ENCODE data around the gene TRIOBP. TPM values are rescaled to one million over a fixed set of nuclear protein-coding genes. Genes with fewer than 3 reads are reported as not detected.

The TRIOBP gene
- total and polyA plus RNA-seq, 3 experiments from 2014 or later: 13.6 to 26.7 (median 26.1) TPM

DNA sequence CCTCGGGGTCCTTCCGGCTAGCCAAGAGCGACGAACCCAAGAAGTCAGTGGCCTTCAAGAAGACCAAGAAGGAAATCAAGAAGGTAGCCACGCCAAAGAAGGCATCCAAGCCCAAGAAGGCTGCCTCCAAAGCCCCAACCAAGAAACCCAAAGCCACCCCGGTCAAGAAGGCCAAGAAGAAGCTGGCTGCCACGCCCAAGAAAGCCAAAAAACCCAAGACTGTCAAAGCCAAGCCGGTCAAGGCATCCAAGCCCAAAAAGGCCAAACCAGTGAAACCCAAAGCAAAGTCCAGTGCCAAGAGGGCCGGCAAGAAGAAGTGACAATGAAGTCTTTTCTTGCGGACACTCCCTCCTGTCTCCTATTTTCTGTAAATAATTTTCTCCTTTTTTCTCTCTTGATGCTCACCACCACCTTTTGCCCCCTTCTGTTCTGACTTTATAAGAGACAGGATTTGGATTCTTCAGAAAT is 109.0 kb downstream of the TRIOBP start:
- Histone ChIP-seq H3K9me3 (ENCODE audit: low read length) (no peaks in the 10 kb centered on the region), H3K4me1 (ENCODE audit: insufficient read depth, low read length) (peaks cover 45% of the 10 kb centered on the region), H3K27me3 (ENCODE audit: insufficient read depth, low read length, poor library complexity, severe bottlenecking) (peaks cover 52% of the 10 kb centered on the region), H3K36me3 (ENCODE audit: insufficient read depth, low read length) (no peaks in the 10 kb centered on the region), H3K4me3 (ENCODE audit: low read length) (peak overlapping the region; percentile 72), H3K27ac (ENCODE audit: low read depth, low read length) (no peak overlapping the region)
- ChIA-PET POLR2A (interaction anchor here (0.6 kb wide), 1 partner anchor 198 kb away, joined by 9 read pairs; no protein-coding TSS in a partner anchor), CTCF (interaction anchor here (1.9 kb wide), 1 partner anchor 173 kb away, joined by 5 read pairs; no protein-coding TSS in a partner anchor)
- DNase-seq: no peak
- H3K4me1 Mint-ChIP-seq: peaks cover 34 to 59% (median 40%) of the 10 kb centered on the region in 3 donors
- peak overlapping the region; percentile 44 to 82 (median 55) for H3K4me3 Mint-ChIP-seq
- peak overlapping the region in 3 of 8 donors; percentile 9 to 32 (median 30) for H3K27ac Mint-ChIP-seq
- H3K36me3 Mint-ChIP-seq: no peaks in the 10 kb centered on the region
- peaks cover 59 to 62% of the 10 kb centered on the region in 2 donors for H3K27me3 Mint-ChIP-seq
- H3K9me3 Mint-ChIP-seq: no peaks in the 10 kb centered on the region

DNA sequence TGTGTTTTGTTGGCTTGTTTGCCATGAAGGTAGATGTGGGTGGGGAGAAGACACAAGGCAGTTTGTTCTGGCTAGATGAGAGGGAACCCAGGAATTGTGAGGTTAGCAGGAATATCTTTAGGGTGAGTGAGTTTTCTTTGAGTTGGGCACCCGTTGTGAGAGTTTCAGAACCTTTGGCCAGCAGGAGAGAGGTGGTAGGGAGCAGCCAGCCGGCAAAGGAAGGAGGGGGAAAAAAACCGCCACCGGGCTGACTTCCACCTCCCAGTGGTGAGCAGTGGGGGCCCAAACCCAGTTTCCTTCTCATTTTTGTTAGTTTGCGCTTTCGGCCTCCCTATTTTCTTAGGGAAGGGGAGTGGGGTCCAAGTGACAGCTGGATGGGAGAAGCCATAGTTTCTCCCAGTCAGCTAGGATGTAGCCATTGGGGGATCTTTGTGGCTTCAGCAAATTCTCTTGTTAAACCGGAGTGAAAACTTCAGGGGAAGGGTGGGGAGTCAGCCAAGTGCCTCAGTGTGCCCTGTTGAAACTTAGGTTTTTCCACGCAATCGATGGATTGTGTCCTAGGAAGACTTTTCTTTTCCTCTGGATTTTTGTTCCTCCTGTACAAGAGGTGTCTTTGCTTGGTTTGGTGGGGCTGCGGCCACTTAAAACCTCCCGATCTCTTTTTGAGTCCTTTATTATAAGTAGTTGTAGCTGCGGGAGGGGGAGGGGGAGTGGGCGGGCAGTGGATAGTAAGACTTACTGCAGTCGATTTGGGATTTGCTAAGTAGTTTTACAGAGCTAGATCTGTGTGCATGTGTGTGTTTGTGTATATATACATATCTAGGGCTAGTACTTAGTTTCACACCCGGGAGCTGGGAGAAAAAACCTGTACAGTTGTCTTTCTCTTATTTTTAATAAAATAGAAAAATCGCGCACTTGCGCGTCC is 109.8 kb downstream of the TRIOBP start:
- Mint-ChIP-seq H3K4me3 (peak overlapping the region; percentile 32 to 77 (median 70)), H3K27ac (peak overlapping the region in 2 of 8 donors; percentile 9 to 27), H3K4me1 (peaks cover 34 to 59% (median 40%) of the 10 kb centered on the region in 3 donors), H3K27me3 (peaks cover 62 to 64% of the 10 kb centered on the region in 2 donors), H3K36me3 (no peaks in the 10 kb centered on the region), H3K9me3 (no peaks in the 10 kb centered on the region)
- ChIA-PET POLR2A (interaction anchor here (0.6 to 1.2 kb wide), 3 partner anchors 14 to 38 kb away, joined by 3 to 12 read pairs (median 8); partner anchors contain the start of gene ANKRD54), CTCF (interaction anchor here (0.6 to 3.8 kb wide), 4 partner anchors 9 to 285 kb away, joined by 4 to 46 read pairs (median 6); no protein-coding TSS in a partner anchor)
- Histone ChIP-seq H3K36me3 (ENCODE audit: insufficient read depth, low read length) (no peaks in the 10 kb centered on the region), H3K4me1 (ENCODE audit: insufficient read depth, low read length) (peaks cover 45% of the 10 kb centered on the region), H3K27me3 (ENCODE audit: insufficient read depth, low read length, poor library complexity, severe bottlenecking) (peaks cover 52% of the 10 kb centered on the region), H3K9me3 (ENCODE audit: low read length) (no peaks in the 10 kb centered on the region), H3K4me3 (ENCODE audit: low read length) (peak overlapping the region; percentile 14), H3K27ac (ENCODE audit: low read depth, low read length) (peak overlapping the region; percentile 64)
- no peak for DNase-seq

DNA sequence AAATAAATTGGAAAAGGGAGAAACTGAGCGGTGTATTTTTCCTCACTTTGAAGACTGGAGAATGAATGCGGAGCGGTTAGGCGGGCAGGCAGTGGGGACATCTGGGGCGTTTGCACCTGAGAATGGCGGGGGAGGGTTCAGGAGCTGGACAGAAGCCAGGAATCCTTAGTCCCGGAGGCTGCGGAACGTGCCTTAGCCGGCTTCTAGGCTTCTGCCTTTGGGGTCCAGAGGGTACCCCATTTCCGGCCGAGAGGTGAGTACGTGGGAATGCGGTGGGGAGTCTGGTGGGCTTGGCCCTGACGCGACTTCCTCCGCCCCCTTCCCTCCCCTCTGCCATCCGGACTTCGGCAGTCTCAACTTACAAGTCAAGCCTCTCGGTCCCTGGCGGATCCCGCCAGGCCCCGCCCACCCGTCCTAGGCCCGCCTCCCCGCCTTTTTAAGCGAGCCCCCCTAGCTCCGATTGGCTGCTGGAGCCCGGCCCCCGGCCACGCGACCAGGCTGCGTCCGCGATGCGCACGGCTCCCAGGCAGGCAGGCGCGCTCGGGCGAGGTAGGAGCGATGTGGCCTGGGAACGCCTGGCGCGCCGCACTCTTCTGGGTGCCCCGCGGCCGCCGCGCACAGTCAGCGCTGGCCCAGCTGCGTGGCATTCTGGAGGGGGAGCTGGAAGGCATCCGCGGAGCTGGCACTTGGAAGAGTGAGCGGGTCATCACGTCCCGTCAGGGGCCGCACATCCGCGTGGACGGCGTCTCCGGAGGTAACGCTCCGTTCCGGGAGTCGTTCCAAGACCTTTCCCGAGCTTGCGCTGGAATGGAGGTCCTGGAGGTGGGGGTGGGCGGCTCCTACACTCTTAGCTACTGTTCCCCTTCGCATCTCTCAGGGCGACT is 110.8 kb downstream of the TRIOBP start, which contains the start of gene GCAT:
Gene GCAT (plus strand): TSS at position 525 of the 884 bp plus-strand sequence. CDS start 34 bp downstream, at position 559.
- Mint-ChIP-seq H3K9me3 (no peaks in the 10 kb centered on the region), H3K36me3 (no peaks in the 10 kb centered on the region), H3K27me3 (peaks cover 67 to 70% of the 10 kb centered on the region in 2 donors), H3K4me1 (peaks cover 31 to 54% (median 36%) of the 10 kb centered on the region in 3 donors), H3K27ac (peak within 1 kb of the TSS in 2 of 8 donors; percentile 5 to 59), H3K4me3 (peak within 1 kb of the TSS; percentile 66 to 89 (median 73))
- CTCF ChIA-PET: interaction anchor here (0.6 to 3.8 kb wide), 5 partner anchors 8 to 285 kb away, joined by 3 to 46 read pairs (median 4); no protein-coding TSS in a partner anchor
- Histone ChIP-seq H3K27ac (ENCODE audit: low read depth, low read length) (peak within 1 kb of the TSS; percentile 64), H3K4me3 (ENCODE audit: low read length) (peak within 1 kb of the TSS; percentile 70), H3K27me3 (ENCODE audit: insufficient read depth, low read length, poor library complexity, severe bottlenecking) (peaks cover 52% of the 10 kb centered on the region), H3K36me3 (ENCODE audit: insufficient read depth, low read length) (no peaks in the 10 kb centered on the region), H3K9me3 (ENCODE audit: low read length) (no peaks in the 10 kb centered on the region), H3K4me1 (ENCODE audit: insufficient read depth, low read length) (peaks cover 43% of the 10 kb centered on the region)
- DNase-seq: peak; percentile 75 to 85 (median 81)
- POLR2A ChIA-PET: interaction anchor here (0.6 to 1.2 kb wide), 5 partner anchors 15 to 1683 kb away, joined by 3 to 8 read pairs (median 4); partner anchors contain the start of gene ANKRD54

DNA sequence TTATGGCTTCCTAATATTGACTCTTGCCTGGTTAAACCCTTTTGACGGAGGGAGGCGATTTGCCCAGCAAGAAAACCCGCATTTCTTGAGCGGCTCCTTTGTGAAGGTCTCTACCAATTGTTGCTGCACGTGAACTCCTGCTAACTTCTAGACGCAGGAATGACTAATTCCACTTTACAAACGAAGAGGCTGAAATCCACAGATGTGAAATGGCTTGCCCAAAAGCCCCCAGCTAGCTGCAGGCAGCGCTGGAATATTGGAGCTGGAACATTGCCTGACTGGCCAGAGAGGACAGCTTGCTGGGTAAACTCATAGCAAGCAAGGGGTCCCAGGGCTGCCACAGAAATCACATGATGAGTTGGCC is 111.4 kb downstream of the TRIOBP start:
- peaks cover 50% of the 10 kb centered on the region for H3K27me3 ChIP-seq (ENCODE audit: insufficient read depth, low read length, poor library complexity, severe bottlenecking)
- H3K27me3 Mint-ChIP-seq: peaks cover 64 to 65% of the 10 kb centered on the region in 2 donors
- H3K36me3 Mint-ChIP-seq: no peaks in the 10 kb centered on the region
- POLR2A ChIA-PET: interaction anchor here (0.6 to 1.2 kb wide), 2 partner anchors 200 to 1683 kb away, joined by 4 to 5 read pairs; no protein-coding TSS in a partner anchor
- H3K4me3 Mint-ChIP-seq: peak overlapping the region; percentile 66 to 89 (median 73)
- peaks cover 36% of the 10 kb centered on the region for H3K4me1 ChIP-seq (ENCODE audit: insufficient read depth, low read length)
- H3K9me3 Mint-ChIP-seq: no peaks in the 10 kb centered on the region
- H3K4me3 ChIP-seq (ENCODE audit: low read length): peak overlapping the region; percentile 70
- H3K27ac Mint-ChIP-seq: peak overlapping the region in 2 of 8 donors; percentile 5 to 59
- peaks cover 24 to 48% (median 29%) of the 10 kb centered on the region in 3 donors for H3K4me1 Mint-ChIP-seq
- H3K9me3 ChIP-seq (ENCODE audit: low read length): no peaks in the 10 kb centered on the region
- no peak overlapping the region for H3K27ac ChIP-seq (ENCODE audit: low read depth, low read length)
- CTCF ChIA-PET: interaction anchor here (0.7 to 3.8 kb wide), 3 partner anchors 8 to 201 kb away, joined by 3 to 46 read pairs (median 7); no protein-coding TSS in a partner anchor
- H3K36me3 ChIP-seq (ENCODE audit: insufficient read depth, low read length): no peaks in the 10 kb centered on the region
- DNase-seq: no peak

DNA sequence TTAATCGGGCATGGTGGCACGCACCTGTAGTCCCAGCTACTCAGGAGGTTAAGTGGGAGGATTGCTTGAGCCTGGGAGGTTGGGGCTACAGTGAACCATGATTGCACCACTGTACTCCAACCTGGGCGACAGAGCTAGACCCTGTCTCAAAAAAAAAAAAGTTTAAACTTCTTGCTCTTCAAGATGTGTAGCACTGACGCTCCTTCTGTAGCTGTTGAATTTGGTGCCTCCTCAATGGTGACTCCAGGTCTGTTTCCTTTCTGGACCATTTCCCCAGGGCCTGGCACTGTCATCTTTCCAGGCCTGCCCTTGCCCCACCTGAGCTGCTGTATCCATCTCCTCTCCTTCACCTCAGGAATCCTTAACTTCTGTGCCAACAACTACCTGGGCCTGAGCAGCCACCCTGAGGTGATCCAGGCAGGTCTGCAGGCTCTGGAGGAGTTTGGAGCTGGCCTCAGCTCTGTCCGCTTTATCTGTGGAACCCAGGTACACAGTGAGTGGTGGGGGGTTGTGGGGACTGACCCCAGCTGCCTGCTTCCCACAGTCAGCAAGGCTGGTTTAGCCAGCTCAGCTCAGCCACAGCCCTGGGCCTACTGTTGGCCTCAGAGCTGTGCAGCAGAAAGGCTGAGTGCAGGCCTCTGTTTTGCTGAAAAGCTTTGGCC is 113.0 kb downstream of the TRIOBP start:
- POLR2A ChIA-PET: interaction anchor here (0.5 kb wide), 1 partner anchor 595 kb away, joined by 4 read pairs; no protein-coding TSS in a partner anchor
- Mint-ChIP-seq H3K9me3 (no peaks in the 10 kb centered on the region), H3K36me3 (no peaks in the 10 kb centered on the region), H3K4me1 (peaks cover 18 to 37% (median 28%) of the 10 kb centered on the region in 3 donors), H3K27ac (no peak overlapping the region), H3K27me3 (peaks cover 56 to 60% of the 10 kb centered on the region in 2 donors), H3K4me3 (peak overlapping the region in 1 of 7 donors; percentile 36)
- no peaks in the 10 kb centered on the region for H3K36me3 ChIP-seq (ENCODE audit: insufficient read depth, low read length)
- no peak overlapping the region for H3K4me3 ChIP-seq (ENCODE audit: low read length)
- no peaks in the 10 kb centered on the region for H3K9me3 ChIP-seq (ENCODE audit: low read length)
- no peak overlapping the region for H3K27ac ChIP-seq (ENCODE audit: low read depth, low read length)
- H3K4me1 ChIP-seq (ENCODE audit: insufficient read depth, low read length): peaks cover 33% of the 10 kb centered on the region
- no peak for DNase-seq
- CTCF ChIA-PET: interaction anchor here (0.6 to 3.8 kb wide), 3 partner anchors 8 to 1326 kb away, joined by 4 to 46 read pairs (median 8); no protein-coding TSS in a partner anchor
- H3K27me3 ChIP-seq (ENCODE audit: insufficient read depth, low read length, poor library complexity, severe bottlenecking): peaks cover 42% of the 10 kb centered on the region

DNA sequence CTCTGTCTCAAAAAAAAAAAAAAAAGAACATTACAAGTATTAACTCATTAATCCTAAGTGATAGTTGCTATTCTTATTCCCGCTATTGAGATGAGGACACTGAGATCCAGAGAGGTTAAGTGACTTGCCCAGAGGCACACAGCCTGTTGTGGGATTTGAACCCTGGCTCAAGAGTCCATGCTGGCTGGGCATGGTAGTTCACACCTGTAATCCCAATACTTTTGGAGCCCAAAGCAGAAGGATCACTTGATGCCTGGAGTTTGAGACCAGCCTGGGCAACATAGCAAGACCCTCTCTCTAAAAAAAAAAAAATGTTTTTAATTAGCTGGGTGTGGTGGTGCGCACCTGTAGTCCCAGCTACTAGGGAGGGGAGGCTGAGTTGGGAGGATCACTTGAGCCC is 115.0 kb downstream of the TRIOBP start:
- H3K4me3 Mint-ChIP-seq: no peak overlapping the region
- no peaks in the 10 kb centered on the region for H3K36me3 ChIP-seq (ENCODE audit: insufficient read depth, low read length)
- peaks cover 40 to 47% of the 10 kb centered on the region in 2 donors for H3K27me3 Mint-ChIP-seq
- H3K9me3 ChIP-seq (ENCODE audit: low read length): no peaks in the 10 kb centered on the region
- no peak for DNase-seq
- ChIA-PET POLR2A (interaction anchor here (0.6 kb wide), 1 partner anchor 142 kb away, joined by 3 read pairs; no protein-coding TSS in a partner anchor), CTCF (no interaction called here)
- no peak overlapping the region for H3K27ac ChIP-seq (ENCODE audit: low read depth, low read length)
- H3K27me3 ChIP-seq (ENCODE audit: insufficient read depth, low read length, poor library complexity, severe bottlenecking): peaks cover 26% of the 10 kb centered on the region
- peaks cover 9 to 21% (median 14%) of the 10 kb centered on the region in 3 donors for H3K4me1 Mint-ChIP-seq
- peaks cover 16% of the 10 kb centered on the region for H3K4me1 ChIP-seq (ENCODE audit: insufficient read depth, low read length)
- H3K36me3 Mint-ChIP-seq: no peaks in the 10 kb centered on the region
- H3K9me3 Mint-ChIP-seq: no peaks in the 10 kb centered on the region
- no peak overlapping the region for H3K27ac Mint-ChIP-seq
- H3K4me3 ChIP-seq (ENCODE audit: low read length): no peak overlapping the region

Data from CD8-positive, alpha-beta memory T cell (primary cell).